Stimulated activated CD4-positive, alpha-beta T cell treated with anti-CD3 and anti-CD28 coated beads, Interleukin-1b, Interleukin-23, amount 100 ng/mL, for 4 hours (primary cell): Measurements from ENCODE around the gene PDLIM3.

ENCODE experiments used
- DNase-seq, 2 donors: peaks; one replicate each; pipeline ENCODE4 v3.0.0-alpha.2; 2020; ENCODE audit warnings: low read depth in 2 of 2

The PDLIM3 gene

DNA sequence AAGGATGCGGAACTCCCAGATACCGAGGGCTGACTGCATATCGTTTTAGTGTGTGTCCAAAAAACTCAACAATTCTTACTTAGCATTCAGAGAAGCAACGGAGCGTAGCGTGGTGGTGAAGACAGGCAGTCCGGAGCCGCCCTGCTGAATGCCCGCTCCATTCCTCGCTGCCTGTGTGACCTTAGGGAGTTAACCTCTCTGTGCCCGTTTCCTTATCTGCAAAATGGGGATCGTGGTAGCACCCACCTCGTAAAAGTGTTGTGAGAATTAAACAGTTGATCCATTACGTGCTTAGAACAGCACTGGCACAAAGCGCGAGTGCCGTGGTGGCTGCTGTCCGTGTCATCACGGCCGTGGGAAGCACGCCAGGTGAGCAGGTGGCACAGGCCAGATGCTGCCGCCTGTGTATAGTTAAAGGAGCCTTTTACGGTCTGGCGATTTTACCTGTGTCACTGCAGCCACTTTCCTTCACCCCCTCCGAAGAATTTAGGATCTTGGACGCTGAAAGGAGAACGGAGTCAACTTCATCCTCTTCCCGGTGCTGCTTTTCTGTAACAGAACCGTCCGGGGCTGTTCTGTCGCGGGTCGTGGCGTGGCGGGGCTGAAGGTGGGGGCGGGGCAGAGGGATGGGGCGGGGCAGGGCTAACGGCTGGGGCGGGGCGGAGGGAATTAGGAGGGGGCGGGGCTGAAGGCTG is 64.7 kb downstream of the PDLIM3 start:
- no peak for DNase-seq

GRCh38 chr4:185469580-185470154 is 65.6 kb downstream of the PDLIM3 start:
- no peak for DNase-seq

- no peak for DNase-seq
Observed at GRCh38 chr4:185468999-185469398, 66.3 kb downstream of the PDLIM3 start.

DNA sequence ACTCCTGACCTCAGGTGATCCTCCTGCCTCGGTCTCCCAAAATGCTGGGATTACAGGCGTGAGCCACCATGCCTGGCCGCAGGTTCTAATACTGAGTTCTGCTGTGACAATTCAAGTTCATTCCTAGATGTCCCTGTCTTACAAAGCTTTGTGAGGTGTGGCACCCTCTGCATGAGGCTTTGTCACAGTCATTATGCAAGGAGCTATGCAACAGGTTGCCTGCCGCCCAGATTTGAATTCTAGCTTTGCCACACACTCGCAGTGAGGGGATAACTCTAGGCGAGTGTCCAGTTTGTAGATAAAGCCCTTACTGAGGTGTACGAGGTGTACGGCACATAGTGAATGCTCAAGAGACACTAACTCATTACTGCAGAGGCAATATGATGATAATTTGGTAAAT is 67.3 kb downstream of the PDLIM3 start:
- DNase-seq, result no peak

GRCh38 chr4:185467101-185467500 is 68.2 kb downstream of the PDLIM3 start:
- DNase-seq, result no peak

GRCh38 chr4:185465707-185466106 is 69.6 kb downstream of the PDLIM3 start:
- DNase-seq, result no peak

DNA sequence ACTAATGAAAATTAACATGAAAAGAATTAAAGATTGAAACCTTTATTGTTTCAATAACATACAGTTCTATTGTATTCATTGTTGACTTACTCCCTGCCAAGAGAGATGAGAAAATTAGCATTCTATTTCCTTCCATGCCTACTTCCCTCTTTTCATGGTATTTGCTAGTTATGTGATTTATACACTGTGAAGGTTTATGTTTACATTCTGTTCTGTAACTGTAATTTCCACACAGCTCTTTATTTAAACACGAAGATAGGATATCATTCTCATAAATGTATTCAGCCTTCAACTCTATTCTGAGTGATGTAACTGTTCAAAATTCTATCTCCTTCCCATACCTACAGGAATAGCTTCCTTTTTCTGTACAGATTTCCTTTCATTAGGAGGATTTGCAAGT is 70.4 kb downstream of the PDLIM3 start:
- no peak for DNase-seq

GRCh38 chr4:185464183-185464582 is 71.1 kb downstream of the PDLIM3 start:
- no peak for DNase-seq

GRCh38 chr4:185463541-185463940 is 71.8 kb downstream of the PDLIM3 start:
- no peak for DNase-seq

- no peak for DNase-seq
Observed at GRCh38 chr4:185461565-185461964, 73.7 kb downstream of the PDLIM3 start.

GRCh38 chr4:185457136-185457535 is 78.2 kb downstream of the PDLIM3 start:
- no peak for DNase-seq

- DNase-seq, result no peak
Observed at GRCh38 chr4:185456131-185456530, 79.2 kb downstream of the PDLIM3 start.
